GM19463 (cell line): ENCODE data around the gene LRMDA.

Experiments
- ATAC-seq: cut with Tn5 transposase; IDR thresholded peaks from one replicate; pipeline ENCODE4 v1.9.1; 2021; ENCODE audit warnings: mild to moderate bottlenecking, moderate library complexity; ENCODE audit not compliant: unreplicated experiment

Gene LRMDA

GRCh38 chr10:76002262-76002854, 570.9 kb downstream of the LRMDA start:
- no peak for ATAC-seq

GRCh38 chr10:76007667-76008181, 576.3 kb downstream of the LRMDA start:
- no peak for ATAC-seq

GRCh38 chr10:76009531-76009930, 578.1 kb downstream of the LRMDA start:
- ATAC-seq: no peak

- ATAC-seq: no peak
These were observed 579.3 kb downstream of the LRMDA start for GRCh38 chr10:76010703-76011102.

GRCh38 chr10:76012716-76013327, 581.4 kb downstream of the LRMDA start:
- no peak for ATAC-seq

GRCh38 chr10:76015245-76015644, 583.8 kb downstream of the LRMDA start:
- ATAC-seq: no peak

- ATAC-seq: no peak
These were observed 585.8 kb downstream of the LRMDA start for GRCh38 chr10:76017026-76017732.

- ATAC-seq: no peak
These were observed 586.5 kb downstream of the LRMDA start for GRCh38 chr10:76017733-76018433.

GRCh38 chr10:76020630-76021029, 589.2 kb downstream of the LRMDA start:
- no peak for ATAC-seq

GRCh38 chr10:76021398-76021797, 590.0 kb downstream of the LRMDA start:
- ATAC-seq: no peak

- no peak for ATAC-seq
These were observed 590.9 kb downstream of the LRMDA start for GRCh38 chr10:76022366-76022765.

GRCh38 chr10:76023007-76023406, 591.6 kb downstream of the LRMDA start:
- no peak for ATAC-seq

GRCh38 chr10:76024460-76025123, 593.2 kb downstream of the LRMDA start:
- ATAC-seq: no peak

- no peak for ATAC-seq
These were observed 593.7 kb downstream of the LRMDA start for GRCh38 chr10:76025124-76025477.

GRCh38 chr10:76026176-76026771, 594.9 kb downstream of the LRMDA start:
- no peak for ATAC-seq

GRCh38 chr10:76026905-76027304, 595.5 kb downstream of the LRMDA start:
- ATAC-seq: no peak

GRCh38 chr10:76029782-76030181, 598.4 kb downstream of the LRMDA start:
- ATAC-seq: no peak

GRCh38 chr10:76031099-76031498, 599.7 kb downstream of the LRMDA start:
- no peak for ATAC-seq

GRCh38 chr10:76031769-76032699, 600.6 kb downstream of the LRMDA start:
- ATAC-seq: no peak

GRCh38 chr10:76032700-76033039, 601.2 kb downstream of the LRMDA start:
- ATAC-seq: no peak
